Esophagus squamous epithelium (tissue), 4 donors: ENCODE results near the gene VMP1.

Source experiments
- CTCF ChIP-seq, 6 experiments: fragments of 450-650 bp in 4 of 6; fragments of 200-600 bp in 2 of 6; sonication (generic) in 2 of 6; IDR thresholded peaks; one replicate each; pipeline ENCODE4 v1.5.1; 2016 to 2019; ENCODE audit warnings: antibody characterized with exemption in 6 of 6, mild to moderate bottlenecking in 4 of 6, moderate library complexity in 4 of 6
- POLR2A ChIP-seq, 4 donors: fragments of 450-650 bp; IDR thresholded peaks; one replicate each; pipeline ENCODE4 v1.6.1; 2017; ENCODE audit warnings: antibody characterized with exemption in 4 of 4, mild to moderate bottlenecking in 4 of 4, moderate library complexity in 3 of 4

GRCh38 chr17:59730268-59730834, 22.9 kb downstream of the VMP1 start:
- TF ChIP-seq CTCF (IDR thresholded peaks at IDR 0.05) (no peak), POLR2A (IDR thresholded peaks at IDR 0.05) (no peak)
